Psoas muscle (tissue), 8 donors: ENCODE measurements around the gene IQCB1. TPM values are rescaled to one million over a fixed set of nuclear protein-coding genes. Genes with fewer than 3 reads are reported as not detected.
"Not testable (repeated sequence)": the region's sequence is repeated elsewhere in the genome, so short reads cannot be mapped to it uniquely, and the experiment has no call there.

Source experiments
- ATAC-seq, 4 donors: fragments of 200-7000 bp; cut with Tn5 transposase; one replicate each; pipeline ENCODE4 v1.9.1; 2020; ENCODE audit warnings: moderate library complexity in 3 of 4, mild to moderate bottlenecking in 2 of 4
- DNase-seq, 2 donors: peaks; one replicate each; pipeline ENCODE4 v3.0.0-alpha.2; 2020
- H3K27ac ChIP-seq: fragments of 200-600 bp; one replicate; pipeline ENCODE4 v1.8.0; 2022
- H3K27me3 ChIP-seq, 3 donors: fragments of 200-600 bp in 1 of 3; one replicate each; pipeline versions ENCODE4 v1.6.1 to v1.8.0; 2013 to 2022; ENCODE audit warnings: low read length in 2 of 3, mild to moderate bottlenecking in 2 of 3, moderate library complexity in 1 of 3; ENCODE audit not compliant: insufficient read depth in 3 of 3
- H3K36me3 ChIP-seq, 2 donors: fragments of 200-600 bp in 1 of 2; one replicate each; pipeline versions ENCODE4 v1.6.1 to v1.8.0; 2013 to 2022; ENCODE audit warnings: low read depth in 1 of 2, mild to moderate bottlenecking in 1 of 2, moderate library complexity in 1 of 2; ENCODE audit not compliant: insufficient read depth in 1 of 2
- H3K4me1 ChIP-seq: fragments of 200-600 bp; one replicate; pipeline ENCODE4 v1.8.0; 2022
- H3K4me3 ChIP-seq: fragments of 200-600 bp; one replicate; pipeline ENCODE4 v1.8.0; 2022; ENCODE audit warnings: mild to moderate bottlenecking
- H3K9me3 ChIP-seq: fragments of 200-600 bp; one replicate; pipeline ENCODE4 v1.8.0; 2022
- CTCF ChIP-seq: fragments of 200-600 bp; IDR thresholded peaks from one replicate; pipeline ENCODE4 v1.8.0; 2022; ENCODE audit warnings: antibody characterized with exemption
- WGBS, 3 donors: extraction: QIAGEN DNeasy Blood & Tissue Kit; methylation state at CpG; one replicate each; pipeline versions ENCODE4 v1.1.6 to v1.1.7; 2013; 5-methylcytosine and 5-hydroxymethylcytosine counted together
- intact Hi-C, 2 donors: fragments of 100-400 bp; cut with DNase I; formaldehyde crosslinking; loops; one replicate each; pipeline versions ENCODE4 v1.11.0 to v1.14.2; 2022
- polyA plus RNA-seq, 3 donors: library from polyadenylated mRNA; stranded (reverse); fragments of 200-250 nt; gene quantifications; one replicate each; pipeline ENCODE4 v1.2.3, GENCODE V29; 2013
- total RNA-seq, 4 donors: library from RNA; stranded (reverse); fragmentation: NEBNext Ultra II Directional in 2 of 4; extraction: Animal tissue kit (Norgen Biotek cat#: 25700) in 2 of 4; gene quantifications; one replicate each; pipeline versions ENCODE4 v1.2.1 to v1.2.4, GENCODE V29; 2021 to 2023
- donor health status: healthy with polysubstance abuse.
- donor health status: DM: no; HTN: no; CAD: no; lungs with moderate emphysema.
- donor health status: Bipolar disorder and iron deficiency.
- donor health status: healthy.
- donor health status: DM: yes; HTN: yes; CAD: no.
- donor health status: DM: no; HTN: no; CAD: no.
- donor health status: DM: no; HTN: no; CAD: no.
- donor health status: DM: yes; HTN: yes; CAD: no.

The IQCB1 gene
- total and polyA plus RNA-seq, 7 donors = 5.7 to 10.1 (median 6.9) TPM

DNA sequence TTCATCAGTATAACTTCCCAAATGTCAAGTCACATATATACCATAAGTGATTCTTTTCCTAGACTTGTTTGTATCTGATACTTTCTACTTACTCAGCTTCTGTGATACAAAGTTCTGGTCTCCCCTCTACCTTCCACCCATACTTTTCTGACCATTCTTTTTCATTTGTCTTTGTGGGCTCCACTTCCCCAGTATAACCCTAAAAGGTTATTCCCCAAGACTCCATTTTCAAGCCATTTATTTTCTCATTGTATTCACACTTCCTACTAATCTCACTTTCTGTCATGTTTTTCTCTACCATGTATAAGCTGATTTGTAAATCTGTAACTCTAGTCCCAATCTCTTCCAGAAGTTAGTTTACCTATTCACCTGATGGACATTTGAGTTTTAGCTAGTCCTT is 34.0 kb downstream of the IQCB1 start:
- ATAC-seq (no peak), DNase-seq (no peak)
- H3K36me3 ChIP-seq = peaks cover 0 to 52% of the 10 kb centered on the region in 2 donors
- H3K4me1 ChIP-seq = no peaks in the 10 kb centered on the region
- intact Hi-C loops = no loop called here
- no peak for TF ChIP-seq CTCF
- no peaks in the 10 kb centered on the region for H3K27me3 ChIP-seq
- no peaks in the 10 kb centered on the region for H3K9me3 ChIP-seq
- H3K27ac ChIP-seq = no peak overlapping the region
- H3K4me3 ChIP-seq = no peak overlapping the region

DNA sequence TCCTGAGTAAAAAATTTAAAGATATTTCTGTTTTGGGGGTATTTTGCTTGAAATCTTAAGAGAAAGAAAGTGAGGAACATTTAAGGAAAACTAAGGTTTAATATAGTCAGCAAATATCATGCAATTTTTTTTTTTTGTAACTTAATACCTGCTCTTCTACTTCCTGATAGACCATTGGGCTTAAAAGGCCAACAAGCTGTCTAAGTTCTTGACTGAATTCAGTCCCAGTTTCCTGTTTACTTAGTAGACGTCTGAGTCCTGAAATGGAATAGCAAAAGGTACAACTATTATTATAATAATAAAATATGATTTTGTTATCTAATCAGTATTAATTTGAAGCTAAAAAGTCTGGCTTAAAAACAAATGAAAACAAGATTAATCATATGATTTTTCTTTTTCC is 37.9 kb downstream of the IQCB1 start:
- TF ChIP-seq CTCF = no peak
- H3K4me1 ChIP-seq = no peaks in the 10 kb centered on the region
- intact Hi-C loops = no loop called here
- ATAC-seq (no peak), DNase-seq (no peak)
- no peak overlapping the region for H3K27ac ChIP-seq
- H3K9me3 ChIP-seq = no peaks in the 10 kb centered on the region
- H3K4me3 ChIP-seq = no peak overlapping the region
- whole genome bisulfite sequencing, 3 donors = 46 to 71% (median 64%) methylated on average over 1 of the region's 1 CpG
- H3K27me3 ChIP-seq = no peaks in the 10 kb centered on the region
- peaks cover 0 to 48% of the 10 kb centered on the region in 2 donors for H3K36me3 ChIP-seq

GRCh38 chr3:121794264-121794983 is 40.4 kb downstream of the IQCB1 start:
- H3K9me3 ChIP-seq = no peaks in the 10 kb centered on the region
- H3K36me3 ChIP-seq = peaks cover 0 to 63% of the 10 kb centered on the region in 2 donors
- H3K27ac ChIP-seq = no peak overlapping the region
- no peak for TF ChIP-seq CTCF
- ATAC-seq (no peak), DNase-seq (no peak)
- no peaks in the 10 kb centered on the region for H3K27me3 ChIP-seq
- H3K4me3 ChIP-seq = no peak overlapping the region
- WGBS, 3 donors = 89 to 98% (median 92%) methylated on average over 2 of the region's 2 CpGs
- no peaks in the 10 kb centered on the region for H3K4me1 ChIP-seq
- intact Hi-C loops = no loop called here

DNA sequence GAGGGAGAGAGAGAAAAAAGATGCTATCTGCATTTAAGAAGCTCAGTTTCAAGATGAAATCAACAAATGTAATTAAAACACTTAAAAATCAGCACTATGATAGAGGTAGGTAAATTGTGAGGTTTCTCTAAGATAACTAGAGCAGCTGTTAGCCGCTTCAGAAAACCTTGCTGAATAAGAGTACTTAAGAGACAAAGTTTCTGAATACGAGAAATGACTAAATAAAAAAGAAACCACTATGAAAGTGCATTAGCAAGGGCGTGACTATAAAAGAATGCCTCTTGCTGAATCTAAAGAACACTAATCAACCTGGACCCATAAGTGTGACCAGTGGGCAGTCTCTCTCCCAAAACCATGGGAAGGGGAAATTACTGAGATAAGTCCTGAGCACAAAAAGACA is 41.8 kb downstream of the IQCB1 start:
- no peaks in the 10 kb centered on the region for H3K9me3 ChIP-seq
- 96 to 97% (median 96%) methylated on average over 3 of the region's 3 CpGs for WGBS, 3 donors
- DNase-seq = no peak
- H3K27me3 ChIP-seq = no peaks in the 10 kb centered on the region
- intact Hi-C loops = no loop called here
- TF ChIP-seq CTCF = no peak
- H3K4me3 ChIP-seq = no peak overlapping the region
- no peak overlapping the region for H3K27ac ChIP-seq
- H3K4me1 ChIP-seq = no peaks in the 10 kb centered on the region
- ATAC-seq = no peak
- peaks cover 3 to 75% of the 10 kb centered on the region in 2 donors for H3K36me3 ChIP-seq

- Histone ChIP-seq H3K36me3 (peaks cover 11 to 88% of the 10 kb centered on the region in 2 donors), H3K27me3 (no peaks in the 10 kb centered on the region), H3K4me1 (no peaks in the 10 kb centered on the region), H3K27ac (no peak overlapping the region), H3K4me3 (no peak overlapping the region), H3K9me3 (no peaks in the 10 kb centered on the region)
- no peak for TF ChIP-seq CTCF
- WGBS, 3 donors = 61 to 71% (median 66%) methylated on average over 2 of the region's 2 CpGs
- intact Hi-C loops = loop anchor here in 1 of 2 donors (10.0 kb wide), 1 partner anchor 62 kb away; no protein-coding TSS in a partner anchor
- ATAC-seq = no peak
- DNase-seq = no peak
Measured at GRCh38 chr3:121786485-121786884, 48.4 kb downstream of the IQCB1 start.

DNA sequence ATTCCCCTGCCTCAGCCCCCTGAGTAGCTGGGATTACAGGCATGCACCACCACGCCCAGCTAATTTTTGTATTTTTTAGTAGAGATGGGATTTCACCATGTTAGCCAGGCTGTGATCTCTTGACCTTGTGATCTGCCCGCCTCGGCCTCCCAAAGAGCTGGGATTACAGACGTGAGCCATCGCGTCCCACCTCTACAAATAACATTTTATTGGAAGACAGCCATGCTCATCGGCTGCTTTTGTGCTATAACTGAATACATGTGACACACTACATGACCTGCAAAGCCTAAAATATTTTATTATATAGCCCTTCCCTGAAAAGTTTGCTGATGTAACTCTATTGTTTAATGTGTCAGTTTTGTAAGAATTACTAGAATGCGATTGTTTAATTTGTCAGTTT is 52.1 kb downstream of the IQCB1 start:
- peaks cover 9 to 91% of the 10 kb centered on the region in 2 donors for H3K36me3 ChIP-seq
- not testable (repeated sequence) for H3K27me3 ChIP-seq, H3K4me3 ChIP-seq, ATAC-seq, H3K27ac ChIP-seq, H3K9me3 ChIP-seq, DNase-seq, H3K4me1 ChIP-seq
- 78 to 87% (median 80%) methylated on average over 8 of the region's 8 CpGs for WGBS, 3 donors
- intact Hi-C loops = loop anchor here in 1 of 2 donors (10.0 kb wide), 1 partner anchor 58 kb away; no protein-coding TSS in a partner anchor
